NCI-H1436 (cell line): Measurements from ENCODE around the gene NRG2.

ENCODE experiments used
- DNase-seq: peaks from one replicate; lab custom pipeline; 2025; lab: John Stamatoyannopoulos, UW

The NRG2 gene

GRCh38 chr5:140041099-140041491, 2.0 kb downstream of the NRG2 start:
- DNase-seq = no peak

- DNase-seq = no peak
These were observed 2.7 kb downstream of the NRG2 start for GRCh38 chr5:140040358-140040757.

GRCh38 chr5:140039561-140039960, 3.5 kb downstream of the NRG2 start:
- DNase-seq = no peak

- DNase-seq = no peak
These were observed 4.6 kb downstream of the NRG2 start for GRCh38 chr5:140038373-140038957.

- no peak for DNase-seq
These were observed 6.1 kb downstream of the NRG2 start for GRCh38 chr5:140037012-140037411.

GRCh38 chr5:140035881-140036280, 7.2 kb downstream of the NRG2 start:
- no peak for DNase-seq

DNA sequence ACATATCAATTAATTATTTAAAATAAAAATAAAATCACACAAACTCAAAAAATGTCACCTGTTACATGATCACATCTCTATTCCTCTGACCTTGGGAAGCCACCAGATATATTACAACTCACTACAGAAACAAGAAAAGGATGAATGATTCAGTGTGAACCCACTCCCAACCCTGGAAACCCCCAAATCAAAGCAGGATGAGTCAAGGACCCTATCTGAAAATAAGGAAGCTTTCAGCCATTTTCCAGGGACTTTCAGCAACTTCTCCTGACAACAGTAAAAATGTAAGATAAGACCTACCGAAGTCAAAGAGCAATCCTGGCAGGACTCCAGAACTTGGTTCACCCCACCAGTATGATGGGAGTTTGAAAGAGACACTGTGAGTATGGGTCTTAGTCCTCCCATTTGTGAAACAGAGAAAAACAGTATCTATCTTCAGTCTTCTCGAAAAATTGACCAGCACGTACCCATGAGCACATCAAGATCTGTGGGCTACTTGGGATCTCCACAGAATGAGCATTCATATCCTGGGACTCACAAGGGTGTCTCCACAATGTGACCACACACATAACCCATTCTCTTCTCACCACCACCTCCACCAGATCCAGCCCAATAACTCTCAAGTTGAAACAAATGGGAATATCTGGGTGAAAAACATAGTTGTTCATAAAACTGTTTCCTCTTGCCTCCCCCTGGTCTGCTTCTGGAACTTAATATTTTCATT, 9.9 kb downstream of the NRG2 start:
- DNase-seq = no peak

- DNase-seq = no peak
These were observed 10.8 kb downstream of the NRG2 start for GRCh38 chr5:140032296-140032695.

DNA sequence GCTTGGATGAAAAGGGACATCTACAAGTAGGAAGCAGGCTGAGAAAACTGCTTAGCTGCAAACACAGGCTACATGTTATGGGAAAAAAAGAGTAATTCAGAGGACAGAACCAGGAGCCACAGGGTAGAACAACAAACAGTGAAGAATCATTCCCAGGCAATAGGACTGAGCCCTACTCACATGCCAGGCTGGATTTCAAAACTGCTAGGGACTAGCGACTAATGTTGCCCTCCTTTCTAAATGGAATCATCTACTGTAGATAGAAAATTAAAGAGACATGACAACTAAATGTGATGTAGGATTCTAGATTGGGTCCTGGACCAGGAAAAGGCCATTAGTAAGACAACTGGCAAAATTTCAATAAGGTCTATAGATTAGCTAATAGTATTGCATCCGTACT, 15.3 kb downstream of the NRG2 start:
- DNase-seq = no peak

GRCh38 chr5:140025736-140026135, 17.4 kb downstream of the NRG2 start:
- no peak for DNase-seq

DNA sequence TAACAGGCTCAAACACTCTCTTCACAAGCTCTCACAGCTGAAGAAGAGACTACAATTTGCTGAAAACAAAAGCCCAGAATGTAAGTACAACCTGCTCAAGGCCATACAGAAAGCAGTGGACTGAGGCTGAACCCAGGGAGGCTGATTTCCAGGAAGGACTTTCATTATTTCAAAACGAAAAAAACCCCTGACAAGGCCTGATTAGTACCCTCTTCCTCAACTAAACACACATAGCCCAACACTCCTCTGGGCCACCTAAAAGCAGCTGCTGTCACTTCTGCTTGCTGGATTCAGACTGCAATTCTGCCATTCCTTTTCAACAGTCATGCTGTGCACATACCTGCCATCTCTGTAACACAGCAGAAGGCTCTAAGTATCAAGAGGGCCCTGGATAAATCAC, 18.2 kb downstream of the NRG2 start:
- no peak for DNase-seq

DNA sequence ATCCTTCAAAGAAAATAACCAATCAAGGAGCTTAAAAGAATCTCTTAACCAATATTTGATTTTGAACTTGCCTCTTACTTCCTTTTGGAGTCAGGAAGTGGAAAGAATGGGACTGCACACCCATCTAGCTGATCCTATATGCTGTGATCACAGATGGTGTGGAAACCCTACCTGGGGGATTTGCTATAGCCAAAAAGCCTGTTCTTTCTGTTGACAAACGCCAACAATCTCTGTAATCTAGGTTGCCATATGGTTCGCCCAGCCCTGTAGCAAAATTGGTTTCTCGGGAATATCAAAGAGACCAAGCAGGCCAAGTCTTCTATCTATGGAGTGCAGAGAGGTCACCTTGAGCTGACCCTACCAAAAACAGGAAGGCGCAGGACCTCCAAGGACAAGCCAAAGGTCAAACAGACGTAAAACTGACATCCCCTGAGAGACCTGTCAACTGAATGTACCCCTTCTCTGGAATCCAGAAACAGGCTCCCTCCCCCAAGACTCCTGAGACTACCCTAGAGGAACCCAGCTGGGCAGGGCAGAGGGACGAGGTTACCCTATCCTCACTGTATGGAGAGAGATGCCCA, 19.4 kb downstream of the NRG2 start:
- no peak for DNase-seq

DNA sequence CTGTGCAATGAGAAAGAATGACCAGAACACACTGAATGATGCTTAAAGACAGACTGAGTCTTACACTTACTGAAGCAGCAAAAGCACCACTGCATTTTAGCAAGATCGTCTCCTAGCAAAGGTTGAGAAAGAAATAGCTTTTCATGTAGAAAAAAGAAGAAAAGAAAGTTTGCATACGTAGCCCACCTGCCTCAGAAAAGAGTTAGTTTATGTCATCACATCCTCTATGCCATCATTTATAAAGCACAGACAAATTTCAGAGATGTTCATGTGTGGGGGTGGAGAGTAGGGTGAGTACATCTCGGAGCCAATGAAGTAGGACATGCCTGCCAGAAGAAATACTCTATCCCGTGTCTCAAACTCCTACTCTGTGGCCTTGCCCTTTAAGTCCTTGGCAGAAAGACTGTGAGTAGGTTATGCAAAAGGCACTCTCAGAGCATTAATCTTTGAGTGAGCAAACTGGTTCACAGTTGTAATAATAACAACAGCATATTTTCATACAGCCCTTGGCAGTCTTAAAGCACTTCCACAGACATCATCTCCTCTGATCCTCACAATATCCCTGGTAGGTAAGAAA, 22.4 kb downstream of the NRG2 start:
- DNase-seq = no peak

DNA sequence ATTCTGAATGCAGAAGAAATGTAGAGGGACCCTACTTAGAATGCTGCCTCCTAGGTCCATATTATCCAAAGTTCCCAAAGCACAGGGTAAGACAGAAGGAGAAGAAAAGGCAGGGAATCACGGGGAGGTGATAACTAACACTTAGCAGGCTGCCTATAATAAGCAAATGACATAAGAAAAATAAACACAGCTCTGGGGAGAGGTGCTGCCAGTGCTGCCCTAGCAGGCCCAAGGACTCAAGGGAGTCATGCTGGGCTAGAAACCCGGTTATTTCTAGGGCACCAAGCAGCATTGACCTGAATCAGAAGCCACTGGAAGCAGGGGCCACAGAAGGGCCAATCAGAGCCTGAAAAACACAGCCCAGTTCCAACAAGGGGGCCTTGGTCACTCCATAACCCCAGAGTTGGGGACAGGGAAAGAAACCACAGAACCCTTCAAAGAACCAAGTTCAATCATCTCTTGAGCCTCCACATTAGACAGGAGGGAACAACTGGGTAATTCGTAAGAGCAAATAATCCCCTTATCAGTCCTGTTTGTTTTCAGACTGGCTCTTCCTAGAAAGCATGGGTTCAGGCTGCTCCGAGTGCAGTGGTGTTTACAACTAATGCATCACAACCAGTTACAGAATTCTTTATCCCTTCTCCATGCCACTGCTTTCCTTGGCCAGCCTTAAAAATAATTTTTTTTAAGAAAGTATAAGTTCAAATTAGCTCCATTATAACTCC, 24.0 kb downstream of the NRG2 start:
- no peak for DNase-seq

DNA sequence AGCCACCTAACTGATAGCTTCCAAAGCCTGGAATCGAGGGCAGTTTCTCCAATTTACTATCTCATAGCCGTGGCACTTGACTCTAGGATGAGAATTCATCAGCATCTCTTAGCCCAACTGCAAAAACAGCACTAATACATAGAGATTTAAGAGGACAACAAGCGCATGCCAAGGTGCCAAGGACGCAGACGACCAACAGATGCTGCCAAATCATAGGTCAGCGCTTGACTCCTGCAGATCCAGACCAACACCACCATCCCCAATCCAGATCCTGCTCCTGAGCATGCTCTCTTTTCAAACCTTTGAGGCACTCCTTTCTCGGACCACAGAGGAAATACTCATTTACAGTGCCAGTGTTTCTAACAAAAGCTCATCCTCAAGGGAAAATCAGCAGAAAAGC, 24.6 kb downstream of the NRG2 start:
- no peak for DNase-seq

- no peak for DNase-seq
These were observed 25.0 kb downstream of the NRG2 start for GRCh38 chr5:140018096-140018481.

GRCh38 chr5:140017397-140018095, 25.6 kb downstream of the NRG2 start:
- no peak for DNase-seq

- DNase-seq = no peak
These were observed 27.4 kb downstream of the NRG2 start for GRCh38 chr5:140015706-140016105.

DNA sequence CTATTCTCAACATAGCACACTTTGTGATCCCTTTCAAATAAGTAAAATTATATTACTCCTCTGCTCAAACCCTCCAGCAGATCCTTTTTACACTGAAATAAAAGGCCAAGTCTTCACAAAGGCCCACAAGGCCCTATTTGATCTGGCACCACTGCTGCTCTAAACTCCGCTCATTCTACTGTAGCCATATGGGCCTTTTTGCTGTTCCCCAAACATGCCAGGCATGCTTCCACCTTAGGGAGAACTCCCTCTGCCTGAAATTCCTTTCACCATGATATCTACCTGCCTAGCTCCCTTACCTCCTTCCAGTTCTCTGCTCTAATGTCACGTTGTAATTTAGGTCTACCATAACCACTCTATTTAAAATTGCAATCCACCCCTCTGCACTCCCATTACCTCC, 28.3 kb downstream of the NRG2 start:
- DNase-seq = no peak

DNA sequence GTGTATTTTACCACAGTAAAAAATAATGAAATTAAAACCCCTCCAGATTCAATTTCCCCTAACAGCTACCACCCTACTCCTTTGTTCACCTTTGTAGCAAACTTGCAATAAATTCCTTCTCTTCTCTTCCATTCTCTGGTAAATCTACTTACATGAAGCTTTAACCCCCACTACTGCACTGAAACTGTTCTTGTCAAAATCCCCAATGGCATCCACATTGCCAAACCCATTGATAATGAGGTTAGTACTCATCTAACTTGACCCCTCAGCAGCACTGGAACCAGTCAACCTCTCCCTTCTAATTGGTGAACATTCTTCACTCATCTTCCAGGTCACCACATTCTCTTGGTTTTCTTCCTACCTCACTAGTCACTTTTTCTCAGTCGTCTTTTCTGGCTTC, 29.6 kb downstream of the NRG2 start:
- DNase-seq = no peak

DNA sequence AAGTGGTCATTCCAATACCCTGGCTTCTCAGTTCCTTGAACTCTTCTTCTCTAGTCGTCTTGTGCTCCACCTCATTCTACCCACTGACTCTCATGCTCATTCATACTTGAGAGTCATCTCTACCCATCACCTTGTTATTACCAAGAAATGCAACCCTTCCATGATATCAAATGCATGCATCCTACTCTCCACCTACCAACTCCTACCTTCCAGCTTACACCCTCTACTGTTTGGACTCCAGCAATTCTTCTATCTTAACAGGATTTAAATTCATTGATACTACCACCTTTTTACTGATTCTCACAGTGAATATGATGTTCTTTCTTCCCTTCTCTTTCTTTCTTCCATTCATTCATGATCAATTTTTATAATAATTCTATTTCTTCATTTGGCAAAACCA, 30.7 kb downstream of the NRG2 start:
- DNase-seq = no peak

GRCh38 chr5:140011297-140011802, 31.7 kb downstream of the NRG2 start:
- no peak for DNase-seq
